KOPT-K1 (cell line): Measurements from ENCODE around the gene LPCAT1.

Experiments used
- H3K27ac ChIP-seq: fragments of 200-600 bp; sonication (generic); 2 replicates; pipeline ENCODE4 v1.5.1; 2016; ENCODE audit warnings: antibody characterized with exemption, mild to moderate bottlenecking, low read depth, low read length; ENCODE audit not compliant: poor library complexity, severe bottlenecking
- H3K36me3 ChIP-seq: fragments of 200-600 bp; sonication (generic); 2 replicates; pipeline ENCODE4 v1.5.1; 2017; ENCODE audit warnings: antibody characterized with exemption, mild to moderate bottlenecking, low read length, moderate library complexity; ENCODE audit not compliant: insufficient read depth
- H3K9me3 ChIP-seq: fragments of 200-600 bp; sonication (generic); 2 replicates; pipeline ENCODE4 v1.5.1; 2017; ENCODE audit warnings: antibody characterized with exemption, low read length, mild to moderate bottlenecking; ENCODE audit not compliant: insufficient read depth, poor library complexity, severe bottlenecking

LPCAT1 gene

GRCh38 chr5:1558944-1559343, 35.2 kb upstream of the LPCAT1 start:
- no peak overlapping the region for H3K27ac ChIP-seq
- no peaks in the 10 kb centered on the region for H3K36me3 ChIP-seq
- H3K9me3 ChIP-seq = peaks cover 9% of the 10 kb centered on the region

GRCh38 chr5:1557114-1557873, 33.5 kb upstream of the LPCAT1 start:
- Histone ChIP-seq H3K27ac (no peak overlapping the region), H3K36me3 (no peaks in the 10 kb centered on the region)

GRCh38 chr5:1555808-1556731, 32.3 kb upstream of the LPCAT1 start:
- H3K36me3 ChIP-seq = no peaks in the 10 kb centered on the region
- peaks cover 9% of the 10 kb centered on the region for H3K9me3 ChIP-seq
- H3K27ac ChIP-seq = no peak overlapping the region

More at GRCh38 chr5:1557114-1557873, 33.5 kb upstream of the LPCAT1 start:
- H3K9me3 ChIP-seq = peaks cover 9% of the 10 kb centered on the region

GRCh38 chr5:1555011-1555807, 31.4 kb upstream of the LPCAT1 start:
- Histone ChIP-seq H3K36me3 (no peaks in the 10 kb centered on the region), H3K27ac (no peak overlapping the region), H3K9me3 (peaks cover 2% of the 10 kb centered on the region)

- no peaks in the 10 kb centered on the region for H3K36me3 ChIP-seq
- no peak overlapping the region for H3K27ac ChIP-seq
- no peaks in the 10 kb centered on the region for H3K9me3 ChIP-seq
Measured at GRCh38 chr5:1554410-1554967, 30.7 kb upstream of the LPCAT1 start.

- H3K36me3 ChIP-seq = no peaks in the 10 kb centered on the region
- H3K27ac ChIP-seq = no peak overlapping the region
- no peaks in the 10 kb centered on the region for H3K9me3 ChIP-seq
Measured at GRCh38 chr5:1553539-1554409, 30.0 kb upstream of the LPCAT1 start.

- no peaks in the 10 kb centered on the region for H3K36me3 ChIP-seq
- H3K9me3 ChIP-seq = no peaks in the 10 kb centered on the region
- no peak overlapping the region for H3K27ac ChIP-seq
Measured at GRCh38 chr5:1552521-1553255, 28.9 kb upstream of the LPCAT1 start.

GRCh38 chr5:1551426-1552301, 27.9 kb upstream of the LPCAT1 start:
- Histone ChIP-seq H3K27ac (no peak overlapping the region), H3K9me3 (no peaks in the 10 kb centered on the region), H3K36me3 (no peaks in the 10 kb centered on the region)

GRCh38 chr5:1550287-1551076, 26.7 kb upstream of the LPCAT1 start:
- no peak overlapping the region for H3K27ac ChIP-seq
- no peaks in the 10 kb centered on the region for H3K9me3 ChIP-seq

GRCh38 chr5:1549475-1550030, 25.8 kb upstream of the LPCAT1 start:
- Histone ChIP-seq H3K27ac (no peak overlapping the region), H3K36me3 (no peaks in the 10 kb centered on the region), H3K9me3 (no peaks in the 10 kb centered on the region)

More at GRCh38 chr5:1550287-1551076, 26.7 kb upstream of the LPCAT1 start:
- H3K36me3 ChIP-seq = no peaks in the 10 kb centered on the region

- H3K9me3 ChIP-seq = no peaks in the 10 kb centered on the region
- no peaks in the 10 kb centered on the region for H3K36me3 ChIP-seq
- H3K27ac ChIP-seq = no peak overlapping the region
Measured at GRCh38 chr5:1548702-1549474, 25.1 kb upstream of the LPCAT1 start.
